ENCODE results near the gene PRAMEF7. TPM values are rescaled to one million over a fixed set of nuclear protein-coding genes. Genes with fewer than 3 reads are reported as not detected.
"Not testable (repeated sequence)": the region's sequence is repeated elsewhere in the genome, so short reads cannot be mapped to it uniquely, and the experiment has no call there.

The PRAMEF7 gene
- not detected for polyA plus RNA-seq (ENCODE audit: insufficient read length)

GRCh38 chr1:12916310-12916709 is at the start of gene PRAMEF7:
Gene PRAMEF7, plus strand, starts transcription at chr1:12916610. Its CDS starts 1,083 bp downstream, at chr1:12917693.
- not testable (repeated sequence) for DNase-seq (ENCODE audit: low read depth)

- DNase-seq (ENCODE audit: low read depth): not testable (repeated sequence)
Observed at GRCh38 chr1:12878453-12878852, 38.0 kb upstream of the PRAMEF7 start.

- DNase-seq (ENCODE audit: low read depth): not testable (repeated sequence)
Observed at GRCh38 chr1:12886101-12886500, 30.3 kb upstream of the PRAMEF7 start, which contains the start of gene PRAMEF4. Gene PRAMEF4, minus strand, starts transcription at chr1:12886201. Its CDS starts 2,807 bp downstream, at chr1:12883394.

- DNase-seq (ENCODE audit: low read depth): not testable (repeated sequence)
Observed at GRCh38 chr1:12898170-12898569, 18.2 kb upstream of the PRAMEF7 start, which contains the start of gene PRAMEF10. Gene PRAMEF10, minus strand, starts transcription at chr1:12898270. Its CDS starts 2,423 bp downstream, at chr1:12895847.

- not testable (repeated sequence) for DNase-seq (ENCODE audit: low read depth)
Observed at GRCh38 chr1:12899186-12899585, 17.2 kb upstream of the PRAMEF7 start.

GRCh38 chr1:12903793-12904572 is 12.4 kb upstream of the PRAMEF7 start:
- DNase-seq (ENCODE audit: low read depth): not testable (repeated sequence)

GRCh38 chr1:12921749-12922148 is 5.3 kb downstream of the PRAMEF7 start:
- DNase-seq (ENCODE audit: low read depth): not testable (repeated sequence)

GRCh38 chr1:12924368-12924767 is 8.0 kb downstream of the PRAMEF7 start:
- DNase-seq (ENCODE audit: low read depth): not testable (repeated sequence)

- not testable (repeated sequence) for DNase-seq (ENCODE audit: low read depth)
Observed at GRCh38 chr1:12947480-12947879, 31.1 kb downstream of the PRAMEF7 start, which contains the start of gene PRAMEF6. Gene PRAMEF6, minus strand, starts transcription at chr1:12947580. Its CDS starts 5,062 bp downstream, at chr1:12942518.

Other genes with a start within 250 kb of the PRAMEF7 start
- gene AADACL3, start 200.5 kb upstream of the PRAMEF7 start, polyA plus RNA-seq (ENCODE audit: insufficient read length): not detected
- gene CFAP107, start 170.4 kb upstream of the PRAMEF7 start, polyA plus RNA-seq (ENCODE audit: insufficient read length): 0.99 TPM
- gene PRAMEF12, start 142.9 kb upstream of the PRAMEF7 start, polyA plus RNA-seq (ENCODE audit: insufficient read length): not detected
- not detected for gene PRAMEF1, start 125.2 kb upstream of the PRAMEF7 start, polyA plus RNA-seq (ENCODE audit: insufficient read length)
- gene PRAMEF11, start 85.2 kb upstream of the PRAMEF7 start, polyA plus RNA-seq (ENCODE audit: insufficient read length): not detected
- not detected for gene HNRNPCL1, start 67.9 kb upstream of the PRAMEF7 start, polyA plus RNA-seq (ENCODE audit: insufficient read length)
- not detected for gene PRAMEF2, start 59.5 kb upstream of the PRAMEF7 start, polyA plus RNA-seq (ENCODE audit: insufficient read length)
- gene PRAMEF4, start 30.4 kb upstream of the PRAMEF7 start, polyA plus RNA-seq (ENCODE audit: insufficient read length): not detected
- gene PRAMEF10, start 18.3 kb upstream of the PRAMEF7 start, polyA plus RNA-seq (ENCODE audit: insufficient read length): not detected
- not detected for gene PRAMEF6, start 31.0 kb downstream of the PRAMEF7 start, polyA plus RNA-seq (ENCODE audit: insufficient read length)
- gene PRAMEF27, start 140.0 kb downstream of the PRAMEF7 start, polyA plus RNA-seq (ENCODE audit: insufficient read length): not detected
- gene HNRNPCL3, start 144.2 kb downstream of the PRAMEF7 start, polyA plus RNA-seq (ENCODE audit: insufficient read length): not detected
- not detected for gene PRAMEF25, start 154.2 kb downstream of the PRAMEF7 start, polyA plus RNA-seq (ENCODE audit: insufficient read length)
- gene HNRNPCL2, start 200.2 kb downstream of the PRAMEF7 start, polyA plus RNA-seq (ENCODE audit: insufficient read length): not detected
- gene PRAMEF26, start 239.4 kb downstream of the PRAMEF7 start, polyA plus RNA-seq (ENCODE audit: insufficient read length): not detected
- gene HNRNPCL4, start 249.0 kb downstream of the PRAMEF7 start, polyA plus RNA-seq (ENCODE audit: insufficient read length): 0.20 TPM